Endodermal cell (in vitro differentiated cells): ENCODE data around the gene GDAP2. TPM values are rescaled to one million over a fixed set of nuclear protein-coding genes. Genes with fewer than 3 reads are reported as not detected.

Experiments
- DNase-seq: peaks from one replicate; pipeline ENCODE4 v3.0.0-alpha.2; 2017
- H3K27ac ChIP-seq: 2 replicates; pipeline ENCODE4 v1.5.1; 2013; ENCODE audit warnings: mild to moderate bottlenecking, low read depth, low read length, moderate library complexity
- H3K27me3 ChIP-seq: 2 replicates; pipeline ENCODE4 v1.6.1; 2013; ENCODE audit warnings: mild to moderate bottlenecking, low read length, moderate library complexity; ENCODE audit not compliant: insufficient read depth, control insufficient read depth, poor library complexity, severe bottlenecking
- H3K36me3 ChIP-seq: 2 replicates; pipeline ENCODE4 v1.7.0; 2013; ENCODE audit warnings: mild to moderate bottlenecking, low read length, moderate library complexity; ENCODE audit not compliant: control insufficient read depth, insufficient read depth
- H3K4me1 ChIP-seq: one replicate; pipeline ENCODE4 v1.7.0; 2013; ENCODE audit warnings: low read length; ENCODE audit not compliant: control insufficient read depth, insufficient read depth
- H3K4me3 ChIP-seq: 2 replicates; pipeline ENCODE4 v1.5.1; 2013; ENCODE audit warnings: mild to moderate bottlenecking, low read length, moderate library complexity
- H3K9ac ChIP-seq: 2 replicates; pipeline ENCODE4 v1.6.1; 2013; ENCODE audit warnings: mild to moderate bottlenecking, low read length, moderate library complexity; ENCODE audit not compliant: poor library complexity, severe bottlenecking; ENCODE audit errors: extremely low read depth
- H3K9me3 ChIP-seq: 2 replicates; pipeline ENCODE4 v1.6.1; 2013; ENCODE audit warnings: mild to moderate bottlenecking, low read length, moderate library complexity; ENCODE audit not compliant: control insufficient read depth
- H3K27ac Mint-ChIP-seq: 2 replicates; pipeline ENCODE4 v1.8.0; 2020; ENCODE audit warnings: mixed read lengths
- H3K27me3 Mint-ChIP-seq: 2 replicates; pipeline ENCODE4 v1.8.0; 2021; ENCODE audit warnings: mild to moderate bottlenecking, mixed read lengths; ENCODE audit not compliant: insufficient read depth
- H3K36me3 Mint-ChIP-seq: 2 replicates; pipeline ENCODE4 v1.8.0; 2020; ENCODE audit warnings: low read depth, mixed read lengths
- H3K4me1 Mint-ChIP-seq: 2 replicates; pipeline ENCODE4 v1.8.0; 2020; ENCODE audit warnings: mixed read lengths
- H3K4me3 Mint-ChIP-seq: 2 replicates; pipeline ENCODE4 v1.8.0; 2020; ENCODE audit warnings: mild to moderate bottlenecking, moderate library complexity, mixed read lengths
- H3K9me3 Mint-ChIP-seq: 2 replicates; pipeline ENCODE4 v1.8.0; 2020; ENCODE audit warnings: mild to moderate bottlenecking, mixed read lengths
- WGBS, 2 experiments: methylation state at CpG; one replicate each; pipeline versions ENCODE4 v1.1.5 to v1.1.7; 2013; ENCODE audit warnings: missing lambda C conversion rate in 2 of 2, mixed read lengths in 1 of 2; ENCODE audit not compliant: insufficient coverage in 1 of 2, insufficient read length in 1 of 2; 5-methylcytosine and 5-hydroxymethylcytosine counted together
- total RNA-seq, 2 donors: library from RNA; stranded (reverse); fragmentation: NEBNext Ultra II Directional in 1 of 2; extraction: Animal tissue kit (Norgen Biotek cat#: 25700) in 1 of 2; gene quantifications; 2 replicates in 1 of 2; 3 replicates in 1 of 2; pipeline ENCODE4 v1.2.1, GENCODE V29; 2021
- TF ChIP-seq, protein P1 (sequence below): fragments of 200-600 bp; sonication (generic); conservative IDR thresholded peaks from 2 replicates; pipeline ENCODE4 v1.5.0; 2021; ENCODE audit warnings: antibody characterized with exemption, mild to moderate bottlenecking

GDAP2 gene
- total RNA-seq, 2 donors from 2014 or later: 24.1 to 34.8 TPM

DNA sequence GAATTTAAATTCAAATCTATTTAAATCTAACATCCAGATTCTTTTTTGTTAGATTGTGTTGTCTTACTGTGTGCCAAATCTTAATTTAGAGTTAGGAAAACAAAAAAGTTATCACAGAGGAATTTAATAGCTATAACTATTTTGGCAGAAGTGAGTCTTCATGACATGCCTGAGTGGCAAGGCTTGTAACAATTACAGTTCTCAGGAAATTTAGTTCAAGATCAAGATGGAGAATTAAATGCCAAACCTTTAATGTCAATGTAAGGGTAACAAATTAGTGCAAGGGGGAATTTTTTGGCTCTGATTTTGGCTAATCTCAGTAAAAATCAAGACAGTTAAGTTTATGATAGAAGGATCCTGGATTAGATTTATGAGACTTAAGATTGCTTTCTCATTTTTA is 58.4 kb downstream of the GDAP2 start:
- Mint-ChIP-seq H3K4me3 (no peak overlapping the region), H3K27me3 (no peaks in the 10 kb centered on the region), H3K9me3 (peaks cover 10% of the 10 kb centered on the region), H3K36me3 (peaks cover 70% of the 10 kb centered on the region), H3K4me1 (no peaks in the 10 kb centered on the region), H3K27ac (no peak overlapping the region)
- no peak overlapping the region for H3K9ac ChIP-seq
- H3K4me3 ChIP-seq: no peak overlapping the region
- peaks cover 17% of the 10 kb centered on the region for H3K9me3 ChIP-seq
- no peaks in the 10 kb centered on the region for H3K27me3 ChIP-seq
- peaks cover 60% of the 10 kb centered on the region for H3K36me3 ChIP-seq
- no peaks in the 10 kb centered on the region for H3K4me1 ChIP-seq
- TF ChIP-seq, protein P1, sequence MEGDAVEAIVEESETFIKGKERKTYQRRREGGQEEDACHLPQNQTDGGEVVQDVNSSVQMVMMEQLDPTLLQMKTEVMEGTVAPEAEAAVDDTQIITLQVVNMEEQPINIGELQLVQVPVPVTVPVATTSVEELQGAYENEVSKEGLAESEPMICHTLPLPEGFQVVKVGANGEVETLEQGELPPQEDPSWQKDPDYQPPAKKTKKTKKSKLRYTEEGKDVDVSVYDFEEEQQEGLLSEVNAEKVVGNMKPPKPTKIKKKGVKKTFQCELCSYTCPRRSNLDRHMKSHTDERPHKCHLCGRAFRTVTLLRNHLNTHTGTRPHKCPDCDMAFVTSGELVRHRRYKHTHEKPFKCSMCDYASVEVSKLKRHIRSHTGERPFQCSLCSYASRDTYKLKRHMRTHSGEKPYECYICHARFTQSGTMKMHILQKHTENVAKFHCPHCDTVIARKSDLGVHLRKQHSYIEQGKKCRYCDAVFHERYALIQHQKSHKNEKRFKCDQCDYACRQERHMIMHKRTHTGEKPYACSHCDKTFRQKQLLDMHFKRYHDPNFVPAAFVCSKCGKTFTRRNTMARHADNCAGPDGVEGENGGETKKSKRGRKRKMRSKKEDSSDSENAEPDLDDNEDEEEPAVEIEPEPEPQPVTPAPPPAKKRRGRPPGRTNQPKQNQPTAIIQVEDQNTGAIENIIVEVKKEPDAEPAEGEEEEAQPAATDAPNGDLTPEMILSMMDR: no peak
- no peak overlapping the region for H3K27ac ChIP-seq
- DNase-seq: no peak

DNA sequence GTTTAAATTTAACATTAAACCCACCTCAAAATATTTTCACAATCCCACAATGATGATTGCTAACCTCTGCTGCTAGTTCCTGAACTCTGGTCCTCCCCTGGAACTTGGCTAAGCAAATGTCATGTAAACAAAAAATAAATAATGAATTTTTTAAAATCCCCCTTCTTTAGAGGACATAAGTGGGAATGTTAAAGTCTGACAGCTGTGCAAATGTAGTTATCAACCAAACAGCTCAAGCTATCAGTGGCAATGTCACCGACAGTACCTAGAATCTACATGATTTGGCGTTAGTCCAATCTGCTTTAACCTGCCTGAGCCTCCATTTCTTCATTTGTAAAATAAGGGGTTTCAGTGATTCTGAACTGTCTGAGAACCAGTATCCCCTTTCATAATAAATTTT is 67.7 kb downstream of the GDAP2 start:
- H3K4me3 ChIP-seq: no peak overlapping the region
- DNase-seq: no peak
- Mint-ChIP-seq H3K27me3 (peaks cover 18% of the 10 kb centered on the region), H3K4me1 (peaks cover 9% of the 10 kb centered on the region), H3K36me3 (peaks cover 19% of the 10 kb centered on the region), H3K4me3 (no peak overlapping the region), H3K27ac (no peak overlapping the region), H3K9me3 (peaks cover 4% of the 10 kb centered on the region)
- H3K27me3 ChIP-seq: no peaks in the 10 kb centered on the region
- H3K27ac ChIP-seq: no peak overlapping the region
- H3K9ac ChIP-seq: no peak overlapping the region
- H3K36me3 ChIP-seq: peaks cover 23% of the 10 kb centered on the region
- TF ChIP-seq, protein P1: no peak
- no peaks in the 10 kb centered on the region for H3K9me3 ChIP-seq
- no peaks in the 10 kb centered on the region for H3K4me1 ChIP-seq
- WGBS, 2 experiments: 94 to 100% methylated on average over 2 of the region's 2 CpGs

DNA sequence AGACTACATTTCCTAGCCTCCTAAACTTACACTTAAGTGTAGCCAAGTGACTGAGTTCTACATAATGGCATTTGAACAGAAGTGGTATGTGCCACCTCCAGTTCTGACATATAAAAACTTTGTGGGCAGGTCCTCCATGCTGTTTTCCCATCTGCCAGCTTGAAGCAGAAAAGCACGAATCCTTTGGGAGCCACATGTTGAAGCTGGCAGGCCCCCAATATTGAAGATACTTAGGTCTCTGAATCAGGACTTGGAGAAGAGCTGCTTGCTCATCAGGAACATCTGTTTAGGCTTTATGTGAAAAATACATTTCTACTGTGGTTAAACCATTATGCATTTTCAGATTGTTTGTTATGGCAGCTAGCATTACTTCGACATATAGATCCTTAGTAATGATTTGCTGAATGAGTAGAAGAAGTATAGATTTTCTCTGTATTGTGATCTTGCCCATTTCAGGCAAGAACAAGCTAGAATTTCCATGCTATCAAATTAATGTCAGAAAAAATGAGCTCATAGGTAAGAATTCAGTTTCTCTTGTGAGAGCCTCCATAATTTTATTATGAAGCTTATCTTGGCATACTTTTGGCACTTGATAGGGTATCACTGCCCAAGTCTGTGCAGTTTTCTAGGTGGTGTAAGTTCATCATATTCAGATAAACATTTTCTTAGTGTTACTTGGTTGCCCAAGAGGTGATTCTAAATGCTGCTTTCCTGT is 68.4 kb downstream of the GDAP2 start:
- TF ChIP-seq, protein P1: no peak
- Mint-ChIP-seq H3K27me3 (peaks cover 18% of the 10 kb centered on the region), H3K36me3 (peaks cover 15% of the 10 kb centered on the region), H3K9me3 (peaks cover 2% of the 10 kb centered on the region), H3K27ac (no peak overlapping the region), H3K4me3 (no peak overlapping the region), H3K4me1 (peaks cover 9% of the 10 kb centered on the region)
- H3K9me3 ChIP-seq: no peaks in the 10 kb centered on the region
- H3K27me3 ChIP-seq: no peaks in the 10 kb centered on the region
- peaks cover 18% of the 10 kb centered on the region for H3K36me3 ChIP-seq
- H3K9ac ChIP-seq: no peak overlapping the region
- no peaks in the 10 kb centered on the region for H3K4me1 ChIP-seq
- no peak overlapping the region for H3K4me3 ChIP-seq
- no peak overlapping the region for H3K27ac ChIP-seq
- no peak for DNase-seq
- 81 to 100% methylated on average over 1 to 2 of the region's 2 CpGs for WGBS, 2 experiments
